SK-N-SH (cell line): Measurements from ENCODE around the gene PPRC1. TPM values are rescaled to one million over a fixed set of nuclear protein-coding genes. Genes with fewer than 3 reads are reported as not detected.
A peak's percentile ranks its signal among the peaks of the same experiment; 100 is the strongest.

Experiments
- CTCF ChIA-PET: fragments of 300-600, 350-600 bp; formaldehyde crosslinking; extraction: SDS; loops from one replicate; lab custom pipeline; 2021; lab: Yijun Ruan, JAX
- POLR2A ChIA-PET: fragments of 350-600 bp; sonication (Branson Sonifier 250); formaldehyde crosslinking; extraction: SDS; loops from one replicate; lab custom pipeline; 2020; ENCODE audit warnings: antibody characterized with exemption, inconsistent platforms; lab: Yijun Ruan, JAX
- DNase-seq: peaks from one replicate; pipeline ENCODE4 v3.0.0; 2012
- H2AFZ ChIP-seq: fragments of 200-600 bp; sonication (generic); 2 replicates; pipeline ENCODE4 v1.8.1; 2016; ENCODE audit warnings: antibody characterized with exemption, mild to moderate bottlenecking, low read depth
- H3F3A ChIP-seq: fragments of 200-600 bp; sonication (generic); replicated peaks from 2 replicates; pipeline ENCODE3; 2016; ENCODE audit warnings: antibody characterized with exemption, mild to moderate bottlenecking; ENCODE audit not compliant: insufficient read depth
- H3K27ac ChIP-seq, 2 experiments: fragments of 200-500 bp in 1 of 2; fragments of 200-600 bp in 1 of 2; sonication (Bioruptor generic) in 1 of 2; sonication (generic), shearing (Covaris generic) in 1 of 2; 2 replicates each; pipeline versions ENCODE4 v1.5.1 to v1.6.1; 2014 to 2016; ENCODE audit warnings: low read depth in 2 of 2, inconsistent platforms in 1 of 2, low read length in 1 of 2, mild to moderate bottlenecking in 1 of 2, mixed read lengths in 1 of 2
- H3K27me3 ChIP-seq: fragments of 200-600 bp; sonication (generic), shearing (Covaris generic); 2 replicates; pipeline ENCODE4 v1.6.1; 2016; ENCODE audit warnings: mixed run types; ENCODE audit not compliant: insufficient read depth
- H3K36me3 ChIP-seq, 2 experiments: fragments of 200-500 bp in 1 of 2; fragments of 200-600 bp in 1 of 2; sonication (Bioruptor generic) in 1 of 2; sonication (generic) in 1 of 2; replicated peaks in 1 of 2; 2 replicates each; pipeline versions ENCODE3 to v1.5.1; 2014 to 2016; ENCODE audit warnings: low read length in 1 of 2, mild to moderate bottlenecking in 1 of 2; ENCODE audit not compliant: insufficient read depth in 2 of 2, control insufficient read depth in 1 of 2
- H3K4me1 ChIP-seq, 2 experiments: fragments of 200-500 bp in 1 of 2; fragments of 200-600 bp in 1 of 2; sonication (Bioruptor generic) in 1 of 2; sonication (generic), shearing (Covaris generic) in 1 of 2; 2 replicates each; pipeline versions ENCODE4 v1.5.1 to v1.6.1; 2014 to 2016; ENCODE audit warnings: low read depth in 1 of 2, low read length in 1 of 2, mixed run types in 1 of 2; ENCODE audit not compliant: insufficient read depth in 2 of 2, control insufficient read depth in 1 of 2
- H3K4me2 ChIP-seq: fragments of 200-600 bp; sonication (generic), shearing (Covaris generic); 2 replicates; pipeline ENCODE4 v1.6.1; 2017; ENCODE audit warnings: mixed run types
- H3K4me3 ChIP-seq, 2 experiments: fragments of 200-500 bp in 1 of 2; fragments of 200-600 bp in 1 of 2; sonication (Bioruptor generic) in 1 of 2; sonication (generic), shearing (Covaris generic) in 1 of 2; 2 replicates each; pipeline versions ENCODE4 v1.5.1 to v1.8.1; 2014 to 2016; ENCODE audit warnings: low read depth in 2 of 2, inconsistent platforms in 1 of 2, low read length in 1 of 2, mild to moderate bottlenecking in 1 of 2, mixed read lengths in 1 of 2, moderate library complexity in 1 of 2
- H3K79me2 ChIP-seq: fragments of 200-600 bp; sonication (generic); 2 replicates; pipeline ENCODE4 v1.8.1; 2017; ENCODE audit warnings: mild to moderate bottlenecking; ENCODE audit not compliant: insufficient read depth
- H3K9ac ChIP-seq: fragments of 200-600 bp; sonication (generic); 2 replicates; pipeline ENCODE4 v1.6.1; 2017; ENCODE audit warnings: mixed run types
- H3K9me2 ChIP-seq: fragments of 200-600 bp; sonication (generic); 2 replicates; pipeline ENCODE4 v1.6.1; 2017; ENCODE audit warnings: mixed run types
- H3K9me3 ChIP-seq: fragments of 200-600 bp; sonication (generic); 2 replicates; pipeline ENCODE4 v1.6.1; 2017; ENCODE audit warnings: mixed run types, mild to moderate bottlenecking, moderate library complexity
- H4K20me1 ChIP-seq: fragments of 200-600 bp; sonication (generic); 2 replicates; pipeline ENCODE4 v1.6.1; 2017; ENCODE audit warnings: mild to moderate bottlenecking, mixed run types; ENCODE audit not compliant: insufficient read depth
- EP300 ChIP-seq, 2 experiments: IDR thresholded peaks; 2 replicates each; pipeline versions ENCODE4 v1.4.0 to v1.6.1; 2012; ENCODE audit warnings: borderline replicate concordance in 1 of 2, low read depth in 1 of 2, low read length in 1 of 2
- FOSL2 ChIP-seq: IDR thresholded peaks from 2 replicates; pipeline ENCODE4 v1.4.0; 2012; ENCODE audit warnings: low read depth, mild to moderate bottlenecking, moderate library complexity, borderline replicate concordance
- MEF2A ChIP-seq: IDR thresholded peaks from 2 replicates; pipeline ENCODE4 v1.4.0; 2012; ENCODE audit warnings: low read depth, borderline replicate concordance
- MXI1 ChIP-seq: IDR thresholded peaks from 2 replicates; pipeline ENCODE4 v1.6.1; 2012; ENCODE audit warnings: mild to moderate bottlenecking, low read depth, low read length, improper control_type of control experiment
- NFIC ChIP-seq: IDR thresholded peaks from 2 replicates; pipeline ENCODE4 v1.4.0; 2012; ENCODE audit warnings: borderline replicate concordance
- POLR2AphosphoS5 ChIP-seq: IDR thresholded peaks from 2 replicates; pipeline ENCODE4 v1.6.1; 2012; ENCODE audit warnings: low read depth, low read length
- RAD21 ChIP-seq: IDR thresholded peaks from 2 replicates; pipeline ENCODE4 v1.6.1; 2012; ENCODE audit warnings: mild to moderate bottlenecking, low read length
- RCOR1 ChIP-seq: fragments of 150-350 bp; IDR thresholded peaks from 2 replicates; pipeline ENCODE4 v1.6.1; 2017; ENCODE audit warnings: antibody characterized with exemption, low read length
- REST ChIP-seq: IDR thresholded peaks from 2 replicates; pipeline ENCODE4 v1.6.1; 2012; ENCODE audit warnings: mild to moderate bottlenecking, low read depth, low read length, moderate library complexity
- RFX5 ChIP-seq: IDR thresholded peaks from 2 replicates; pipeline ENCODE4 v1.6.1; 2012; ENCODE audit warnings: mild to moderate bottlenecking, improper control_type of control experiment, low read length
- RXRA ChIP-seq: IDR thresholded peaks from 2 replicates; pipeline ENCODE4 v1.4.0; 2012; ENCODE audit warnings: low read depth, mild to moderate bottlenecking, borderline replicate concordance
- SIN3A ChIP-seq: IDR thresholded peaks from 2 replicates; pipeline ENCODE4 v1.6.1; 2012; ENCODE audit warnings: low read depth, mild to moderate bottlenecking, low read length, moderate library complexity, borderline replicate concordance
- SMC3 ChIP-seq: IDR thresholded peaks from 2 replicates; pipeline ENCODE4 v1.6.1; 2012; ENCODE audit warnings: low read depth, low read length, improper control_type of control experiment
- TAF1 ChIP-seq: IDR thresholded peaks from 2 replicates; pipeline ENCODE4 v1.6.1; 2012; ENCODE audit warnings: low read depth, mild to moderate bottlenecking, low read length, moderate library complexity, borderline replicate concordance
- USF1 ChIP-seq: IDR thresholded peaks from 2 replicates; pipeline ENCODE4 v1.4.0; 2012; ENCODE audit warnings: low read depth, borderline replicate concordance
- USF2 ChIP-seq: fragments of 150-350 bp; IDR thresholded peaks from 2 replicates; pipeline ENCODE4 v1.6.1; 2017; ENCODE audit warnings: antibody characterized with exemption, low read length, low read depth, borderline replicate concordance
- ZBTB33 ChIP-seq: IDR thresholded peaks from 2 replicates; pipeline ENCODE4 v1.4.0; 2012; ENCODE audit warnings: low read depth, borderline replicate concordance
- WGBS: methylation state at CpG from one replicate; pipeline ENCODE4 v1.1.6; 2017; ENCODE audit warnings: low lambda C conversion rate; 5-methylcytosine and 5-hydroxymethylcytosine counted together
- polyA plus RNA-seq, 3 experiments: library from polyadenylated mRNA; depleted of rRNA; stranded (reverse); fragments of >200 nt; gene quantifications; 2 replicates each; pipeline ENCODE4 v1.2.3, GENCODE V29; 2012
- TF ChIP-seq, protein P1 (sequence below): IDR thresholded peaks from 2 replicates; pipeline ENCODE4 v1.4.0; 2012; ENCODE audit warnings: low read depth
- TF ChIP-seq, protein P2 (sequence below): fragments of 200-600 bp; sonication (generic); IDR thresholded peaks from 2 replicates; pipeline ENCODE4 v1.6.1; 2017; ENCODE audit warnings: antibody characterized with exemption, mild to moderate bottlenecking, moderate library complexity
- TF ChIP-seq, protein P3 (sequence below): IDR thresholded peaks from 2 replicates; pipeline ENCODE4; 2012

Gene PPRC1
- polyA plus RNA-seq, 1 of the 3 experiments (the other 2 are of a cell fraction) = 23.1 TPM

GRCh38 chr10:102120142-102120990 is 12.5 kb upstream of the PPRC1 start, which contains the start of gene LDB1:
LDB1 (minus strand) TSS chr10:102120368; CDS start chr10:102120110, 258 bp downstream.
- H3F3A ChIP-seq = peaks cover 23% of the 10 kb centered on the region
- H3K27me3 ChIP-seq = no peaks in the 10 kb centered on the region
- no peaks in the 10 kb centered on the region for H3K9me2 ChIP-seq
- DNase-seq = peak; percentile 85
- H3K79me2 ChIP-seq = peaks cover 51% of the 10 kb centered on the region
- peak within 1 kb of the TSS; percentile 75; the same call in 1 of the 2 replicates for H2AFZ ChIP-seq
- H3K4me2 ChIP-seq = peak within 1 kb of the TSS; percentile 94
- peak within 1 kb of the TSS; percentile 86 to 99 for H3K27ac ChIP-seq
- H3K4me3 ChIP-seq = peak within 1 kb of the TSS; percentile 84 to 86
- ChIA-PET POLR2A (no interaction called here), CTCF (no interaction called here)
- no peaks in the 10 kb centered on the region for H3K9me3 ChIP-seq
- H3K36me3 ChIP-seq = no peaks in the 10 kb centered on the region
- under 1% methylated on average over 49 of the region's 104 CpGs for WGBS
- peak within 1 kb of the TSS; percentile 84 for H3K9ac ChIP-seq
- peaks cover 42 to 51% of the 10 kb centered on the region in 2 experiments for H3K4me1 ChIP-seq
- no peaks in the 10 kb centered on the region for H4K20me1 ChIP-seq
- TF ChIP-seq POLR2AphosphoS5 (peak; percentile 13; the same call in 1 of the 2 replicates), RXRA (no peak), RAD21 (no peak; the same call in 1 of the 2 replicates), SIN3A (no peak), TAF1 (peak; percentile 48; the same call in 1 of the 2 replicates), MXI1 (peak; percentile 94), NFIC (no peak), RFX5 (no peak), USF1 (no peak), MEF2A (no peak), RCOR1 (no peak), ZBTB33 (no peak), REST (0 out of 2 replicates have a peak, but pooled peaks have one; percentile 17), FOSL2 (no peak), USF2 (no peak), EP300 (IDR thresholded peaks at IDR 0.05; ENCODE audit: borderline replicate concordance in 1 of 2, low read depth in 1 of 2, low read length in 1 of 2) (no peak), SMC3 (no peak)
- TF ChIP-seq, protein P1, sequence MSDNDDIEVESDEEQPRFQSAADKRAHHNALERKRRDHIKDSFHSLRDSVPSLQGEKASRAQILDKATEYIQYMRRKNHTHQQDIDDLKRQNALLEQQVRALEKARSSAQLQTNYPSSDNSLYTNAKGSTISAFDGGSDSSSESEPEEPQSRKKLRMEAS = peak; percentile 66; the same call in 1 of the 2 replicates
- TF ChIP-seq, protein P2, sequence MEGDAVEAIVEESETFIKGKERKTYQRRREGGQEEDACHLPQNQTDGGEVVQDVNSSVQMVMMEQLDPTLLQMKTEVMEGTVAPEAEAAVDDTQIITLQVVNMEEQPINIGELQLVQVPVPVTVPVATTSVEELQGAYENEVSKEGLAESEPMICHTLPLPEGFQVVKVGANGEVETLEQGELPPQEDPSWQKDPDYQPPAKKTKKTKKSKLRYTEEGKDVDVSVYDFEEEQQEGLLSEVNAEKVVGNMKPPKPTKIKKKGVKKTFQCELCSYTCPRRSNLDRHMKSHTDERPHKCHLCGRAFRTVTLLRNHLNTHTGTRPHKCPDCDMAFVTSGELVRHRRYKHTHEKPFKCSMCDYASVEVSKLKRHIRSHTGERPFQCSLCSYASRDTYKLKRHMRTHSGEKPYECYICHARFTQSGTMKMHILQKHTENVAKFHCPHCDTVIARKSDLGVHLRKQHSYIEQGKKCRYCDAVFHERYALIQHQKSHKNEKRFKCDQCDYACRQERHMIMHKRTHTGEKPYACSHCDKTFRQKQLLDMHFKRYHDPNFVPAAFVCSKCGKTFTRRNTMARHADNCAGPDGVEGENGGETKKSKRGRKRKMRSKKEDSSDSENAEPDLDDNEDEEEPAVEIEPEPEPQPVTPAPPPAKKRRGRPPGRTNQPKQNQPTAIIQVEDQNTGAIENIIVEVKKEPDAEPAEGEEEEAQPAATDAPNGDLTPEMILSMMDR = no peak
- TF ChIP-seq, protein P3, sequence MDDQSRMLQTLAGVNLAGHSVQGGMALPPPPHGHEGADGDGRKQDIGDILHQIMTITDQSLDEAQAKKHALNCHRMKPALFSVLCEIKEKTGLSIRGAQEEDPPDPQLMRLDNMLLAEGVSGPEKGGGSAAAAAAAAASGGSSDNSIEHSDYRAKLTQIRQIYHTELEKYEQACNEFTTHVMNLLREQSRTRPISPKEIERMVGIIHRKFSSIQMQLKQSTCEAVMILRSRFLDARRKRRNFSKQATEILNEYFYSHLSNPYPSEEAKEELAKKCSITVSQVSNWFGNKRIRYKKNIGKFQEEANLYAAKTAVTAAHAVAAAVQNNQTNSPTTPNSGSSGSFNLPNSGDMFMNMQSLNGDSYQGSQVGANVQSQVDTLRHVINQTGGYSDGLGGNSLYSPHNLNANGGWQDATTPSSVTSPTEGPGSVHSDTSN = no peak
